Neural cell (in vitro differentiated cells): ENCODE measurements around the gene WARS2.

Source experiments
- CTCF ChIP-seq: fragments of 450-650 bp; IDR thresholded peaks from 2 replicates; pipeline ENCODE4 v1.5.1; 2014; ENCODE audit warnings: antibody characterized with exemption, mild to moderate bottlenecking, moderate library complexity; ENCODE audit not compliant: poor library complexity, severe bottlenecking
- EZH2 ChIP-seq: fragments of 200-600, 300-800 bp; shearing (Covaris generic), sonication (generic); IDR thresholded peaks from 2 replicates; pipeline ENCODE4 v1.6.1; 2014; ENCODE audit warnings: antibody characterized with exemption, low read length, borderline replicate concordance, mild to moderate bottlenecking; ENCODE audit not compliant: insufficient read depth, poor library complexity, severe bottlenecking
- POLR2AphosphoS5 ChIP-seq: IDR thresholded peaks from 2 replicates; pipeline ENCODE4 v1.6.1; 2012
- RAD21 ChIP-seq: fragments of 450-650 bp; conservative IDR thresholded peaks from 2 replicates; pipeline ENCODE4 v1.6.1; 2014; ENCODE audit warnings: antibody characterized with exemption, mild to moderate bottlenecking, moderate library complexity
- TAF1 ChIP-seq: IDR thresholded peaks from 2 replicates; pipeline ENCODE4 v1.6.1; 2012; ENCODE audit warnings: low read depth
- TF ChIP-seq, protein P1 (sequence below): IDR thresholded peaks from 2 replicates; pipeline ENCODE4 v1.6.1; 2012; ENCODE audit warnings: borderline replicate concordance

DNA sequence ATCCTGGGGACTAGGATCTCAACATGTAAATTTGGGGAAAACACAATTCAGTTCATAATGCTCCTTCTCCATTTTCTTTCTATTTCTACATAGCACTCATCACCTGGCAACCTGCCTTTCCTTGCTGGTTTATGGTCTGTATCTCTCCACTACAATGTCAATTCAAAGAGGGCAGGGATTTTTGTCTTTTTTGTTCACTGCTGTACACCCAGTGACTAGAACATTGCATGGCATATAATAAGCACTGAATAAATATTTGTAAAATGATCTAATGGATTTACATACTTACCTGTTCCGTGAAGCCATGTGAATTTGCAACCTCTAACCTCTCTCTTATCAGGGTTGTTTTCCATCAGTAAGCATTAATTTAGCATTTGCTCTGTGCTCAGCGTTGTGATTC lies 124.9 kb downstream of the WARS2 start:
- TF ChIP-seq TAF1 (no peak), EZH2 (no peak), CTCF (no peak), RAD21 (no peak), POLR2AphosphoS5 (no peak)
- TF ChIP-seq, protein P1, sequence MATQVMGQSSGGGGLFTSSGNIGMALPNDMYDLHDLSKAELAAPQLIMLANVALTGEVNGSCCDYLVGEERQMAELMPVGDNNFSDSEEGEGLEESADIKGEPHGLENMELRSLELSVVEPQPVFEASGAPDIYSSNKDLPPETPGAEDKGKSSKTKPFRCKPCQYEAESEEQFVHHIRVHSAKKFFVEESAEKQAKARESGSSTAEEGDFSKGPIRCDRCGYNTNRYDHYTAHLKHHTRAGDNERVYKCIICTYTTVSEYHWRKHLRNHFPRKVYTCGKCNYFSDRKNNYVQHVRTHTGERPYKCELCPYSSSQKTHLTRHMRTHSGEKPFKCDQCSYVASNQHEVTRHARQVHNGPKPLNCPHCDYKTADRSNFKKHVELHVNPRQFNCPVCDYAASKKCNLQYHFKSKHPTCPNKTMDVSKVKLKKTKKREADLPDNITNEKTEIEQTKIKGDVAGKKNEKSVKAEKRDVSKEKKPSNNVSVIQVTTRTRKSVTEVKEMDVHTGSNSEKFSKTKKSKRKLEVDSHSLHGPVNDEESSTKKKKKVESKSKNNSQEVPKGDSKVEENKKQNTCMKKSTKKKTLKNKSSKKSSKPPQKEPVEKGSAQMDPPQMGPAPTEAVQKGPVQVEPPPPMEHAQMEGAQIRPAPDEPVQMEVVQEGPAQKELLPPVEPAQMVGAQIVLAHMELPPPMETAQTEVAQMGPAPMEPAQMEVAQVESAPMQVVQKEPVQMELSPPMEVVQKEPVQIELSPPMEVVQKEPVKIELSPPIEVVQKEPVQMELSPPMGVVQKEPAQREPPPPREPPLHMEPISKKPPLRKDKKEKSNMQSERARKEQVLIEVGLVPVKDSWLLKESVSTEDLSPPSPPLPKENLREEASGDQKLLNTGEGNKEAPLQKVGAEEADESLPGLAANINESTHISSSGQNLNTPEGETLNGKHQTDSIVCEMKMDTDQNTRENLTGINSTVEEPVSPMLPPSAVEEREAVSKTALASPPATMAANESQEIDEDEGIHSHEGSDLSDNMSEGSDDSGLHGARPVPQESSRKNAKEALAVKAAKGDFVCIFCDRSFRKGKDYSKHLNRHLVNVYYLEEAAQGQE: no peak
